ENCODE data around the gene NDUFS1. TPM values are rescaled to one million over a fixed set of nuclear protein-coding genes. Genes with fewer than 3 reads are reported as not detected.
"Not testable (repeated sequence)": the region's sequence is repeated elsewhere in the genome, so short reads cannot be mapped to it uniquely, and the experiment has no call there.

Gene NDUFS1
- total RNA-seq, 2 experiments from 2014 or later = 56.6 to 66.1 TPM

- H3K27ac Mint-ChIP-seq; H3K27me3 Mint-ChIP-seq; POLR2A ChIA-PET; ATAC-seq (ENCODE audit: low read depth); DNase-seq; H3K4me3 Mint-ChIP-seq; H3K9me3 Mint-ChIP-seq; H3K36me3 Mint-ChIP-seq; H3K4me1 Mint-ChIP-seq: not testable (repeated sequence)
Observed at GRCh38 chr2:206181526-206181925, 22.3 kb upstream of the NDUFS1 start.

GRCh38 chr2:206176901-206177300 lies 17.7 kb upstream of the NDUFS1 start:
- Mint-ChIP-seq H3K27me3 (peaks cover 8% of the 10 kb centered on the region), H3K36me3 (no peaks in the 10 kb centered on the region), H3K4me3 (no peak overlapping the region), H3K9me3 (no peaks in the 10 kb centered on the region), H3K4me1 (no peaks in the 10 kb centered on the region), H3K27ac (no peak overlapping the region)
- no peak for ATAC-seq (ENCODE audit: low read depth)
- no peak for DNase-seq
- POLR2A ChIA-PET = no interaction called here

GRCh38 chr2:206176121-206176520 lies 16.9 kb upstream of the NDUFS1 start:
- POLR2A ChIA-PET = no interaction called here
- ATAC-seq (ENCODE audit: low read depth) (no peak), DNase-seq (no peak)
- Mint-ChIP-seq H3K27ac (no peak overlapping the region), H3K27me3 (peaks cover 8% of the 10 kb centered on the region), H3K36me3 (no peaks in the 10 kb centered on the region), H3K9me3 (no peaks in the 10 kb centered on the region), H3K4me1 (no peaks in the 10 kb centered on the region), H3K4me3 (no peak overlapping the region)

GRCh38 chr2:206173147-206173546 lies 13.9 kb upstream of the NDUFS1 start:
- peaks cover 6% of the 10 kb centered on the region for H3K9me3 Mint-ChIP-seq
- no peak overlapping the region for H3K4me3 Mint-ChIP-seq
- H3K36me3 Mint-ChIP-seq = peaks cover 15% of the 10 kb centered on the region
- H3K27me3 Mint-ChIP-seq = no peaks in the 10 kb centered on the region
- ATAC-seq (ENCODE audit: low read depth) (no peak), DNase-seq (no peak)
- POLR2A ChIA-PET = no interaction called here
- no peak overlapping the region for H3K27ac Mint-ChIP-seq
- H3K4me1 Mint-ChIP-seq = no peaks in the 10 kb centered on the region

GRCh38 chr2:206171624-206172397 lies 12.6 kb upstream of the NDUFS1 start:
- POLR2A ChIA-PET; ATAC-seq (ENCODE audit: low read depth); H3K4me3 Mint-ChIP-seq; H3K27ac Mint-ChIP-seq; H3K9me3 Mint-ChIP-seq; DNase-seq; H3K4me1 Mint-ChIP-seq; H3K27me3 Mint-ChIP-seq: not testable (repeated sequence)
- H3K36me3 Mint-ChIP-seq = peaks cover 17% of the 10 kb centered on the region

GRCh38 chr2:206168230-206168629 lies 9.0 kb upstream of the NDUFS1 start:
- H3K36me3 Mint-ChIP-seq = peaks cover 23% of the 10 kb centered on the region
- POLR2A ChIA-PET, H3K27me3 Mint-ChIP-seq: not testable (repeated sequence)

GRCh38 chr2:206164261-206164862 lies 5.1 kb upstream of the NDUFS1 start:
- Mint-ChIP-seq H3K27ac (no peak overlapping the region), H3K36me3 (peaks cover 26% of the 10 kb centered on the region), H3K27me3 (no peaks in the 10 kb centered on the region), H3K9me3 (peaks cover 3% of the 10 kb centered on the region), H3K4me1 (peaks cover 26% of the 10 kb centered on the region), H3K4me3 (no peak overlapping the region)
- DNase-seq (no peak), ATAC-seq (ENCODE audit: low read depth) (no peak)
- POLR2A ChIA-PET = no interaction called here

More at GRCh38 chr2:206168230-206168629, 9.0 kb upstream of the NDUFS1 start:
- not testable (repeated sequence) for H3K4me3 Mint-ChIP-seq; H3K4me1 Mint-ChIP-seq; H3K9me3 Mint-ChIP-seq; ATAC-seq (ENCODE audit: low read depth); H3K27ac Mint-ChIP-seq; DNase-seq

GRCh38 chr2:206163251-206163880 lies 4.1 kb upstream of the NDUFS1 start:
- H3K4me1 Mint-ChIP-seq = peaks cover 26% of the 10 kb centered on the region
- H3K27me3 Mint-ChIP-seq = no peaks in the 10 kb centered on the region
- H3K36me3 Mint-ChIP-seq = peaks cover 19% of the 10 kb centered on the region
- ATAC-seq (ENCODE audit: low read depth) (no peak), DNase-seq (no peak)
- H3K9me3 Mint-ChIP-seq = peaks cover under 1% of the 10 kb centered on the region
- POLR2A ChIA-PET = no interaction called here
- no peak overlapping the region for H3K4me3 Mint-ChIP-seq
- H3K27ac Mint-ChIP-seq = peak overlapping the region; percentile 1

GRCh38 chr2:206162401-206162800 lies 3.2 kb upstream of the NDUFS1 start:
- Mint-ChIP-seq H3K36me3 (peaks cover 20% of the 10 kb centered on the region), H3K4me1 (peaks cover 31% of the 10 kb centered on the region), H3K4me3 (peak overlapping the region; percentile 8)
- H3K27ac Mint-ChIP-seq; H3K27me3 Mint-ChIP-seq; ATAC-seq (ENCODE audit: low read depth); POLR2A ChIA-PET; H3K9me3 Mint-ChIP-seq; DNase-seq: not testable (repeated sequence)

GRCh38 chr2:206160807-206161179 lies 1.5 kb upstream of the NDUFS1 start:
- Mint-ChIP-seq H3K27me3 (no peaks in the 10 kb centered on the region), H3K9me3 (no peaks in the 10 kb centered on the region), H3K4me3 (peak overlapping the region; percentile 95), H3K4me1 (peaks cover 38% of the 10 kb centered on the region), H3K27ac (peak overlapping the region; percentile 94), H3K36me3 (peaks cover 16% of the 10 kb centered on the region)
- DNase-seq (no peak), ATAC-seq (ENCODE audit: low read depth) (no peak)
- POLR2A ChIA-PET = interaction anchor here (1.1 to 1.9 kb wide), 3 partner anchors 75 to 605 kb away, joined by 4 to 13 read pairs (median 7); partner anchors contain the start of genes FASTKD2, INO80D and MDH1B

- DNase-seq = no peak
- Mint-ChIP-seq H3K27ac (peak overlapping the region; percentile 94), H3K36me3 (peaks cover 16% of the 10 kb centered on the region), H3K9me3 (no peaks in the 10 kb centered on the region), H3K27me3 (no peaks in the 10 kb centered on the region), H3K4me1 (peaks cover 38% of the 10 kb centered on the region), H3K4me3 (peak overlapping the region; percentile 95)
- POLR2A ChIA-PET = interaction anchor here (1.1 to 1.9 kb wide), 3 partner anchors 74 to 605 kb away, joined by 4 to 13 read pairs (median 7); partner anchors contain the start of genes FASTKD2, INO80D and MDH1B
- ATAC-seq (ENCODE audit: low read depth) = peak; percentile 53
Observed at GRCh38 chr2:206160125-206160806, 1.0 kb upstream of the NDUFS1 start.

GRCh38 chr2:206158563-206159345 lies 490 bp downstream of the NDUFS1 start:
- DNase-seq (no peak), ATAC-seq (ENCODE audit: low read depth) (peak; percentile 21)
- H3K36me3 Mint-ChIP-seq = peaks cover 16% of the 10 kb centered on the region
- H3K9me3 Mint-ChIP-seq = no peaks in the 10 kb centered on the region
- POLR2A ChIA-PET = interaction anchor here (0.7 to 1.9 kb wide), 2 partner anchors 73 to 75 kb away, joined by 3 to 13 read pairs; partner anchors contain the start of gene INO80D
- no peaks in the 10 kb centered on the region for H3K27me3 Mint-ChIP-seq
- peak overlapping the region; percentile 94 for H3K27ac Mint-ChIP-seq
- peaks cover 38% of the 10 kb centered on the region for H3K4me1 Mint-ChIP-seq
- H3K4me3 Mint-ChIP-seq = peak overlapping the region; percentile 95

Measured in activated naive CD8-positive, alpha-beta T cell treated with anti-CD3 and anti-CD28 coated beads, Interleukin-2, amount 10 ng/mL, durations not matched to agents 7 days and 5 days (primary cell).